TTC549 (cell line): ENCODE results near the gene SRSF12.

Experiments
- FAIRE-seq: peaks from 2 replicates; lab custom pipeline; 2012; peaks lifted over from hg19 to GRCh38; lab: Jason Lieb, UNC

SRSF12 gene

DNA sequence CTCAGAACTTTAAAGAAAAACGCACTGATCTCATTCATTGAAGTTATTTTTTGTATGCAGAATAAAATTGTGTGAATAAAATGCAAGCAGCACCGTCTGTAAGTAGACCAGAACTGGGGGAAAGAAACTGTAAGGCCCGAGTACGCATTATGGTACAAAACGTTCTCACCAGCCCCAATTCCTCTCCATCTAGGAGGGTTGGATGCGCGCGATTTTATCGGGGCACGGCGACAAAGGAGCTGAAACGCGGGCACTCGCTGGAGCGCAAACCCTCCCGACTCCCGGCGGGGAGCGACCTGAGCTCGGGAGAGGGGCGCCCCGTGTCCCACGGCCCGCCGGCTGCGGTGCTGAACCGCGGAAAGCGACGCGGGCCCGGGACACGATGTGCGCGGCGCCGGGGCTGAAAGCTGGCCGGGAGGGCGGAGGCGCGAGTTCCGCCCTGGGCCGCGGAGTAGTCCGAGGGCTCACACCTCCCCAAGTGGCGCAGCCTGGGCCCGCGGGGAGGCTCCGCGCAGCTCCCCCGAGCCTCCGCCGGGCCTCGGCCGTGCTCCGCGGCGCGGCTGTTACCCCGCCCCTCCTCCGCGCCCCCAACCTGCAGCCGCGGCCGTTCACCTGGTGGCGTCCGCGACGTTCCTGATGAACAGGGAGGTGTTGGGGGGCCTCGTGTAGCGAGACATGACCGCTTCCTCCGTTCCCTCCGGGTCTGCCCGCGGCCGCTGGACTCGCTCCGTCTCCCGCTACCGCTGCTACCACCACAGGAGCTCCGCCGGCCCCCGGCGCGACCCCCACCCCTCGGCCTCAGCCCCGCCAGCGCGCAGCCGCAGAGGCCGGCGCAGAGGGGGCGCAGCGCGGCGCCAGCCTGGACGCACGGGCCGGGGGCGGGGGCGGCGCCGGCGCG, at the start of gene SRSF12:
TSS of gene SRSF12 (minus strand) at position 861 of the 898 bp plus-strand sequence. CDS start at position 677, 184 bp downstream.
- FAIRE-seq = no peak

DNA sequence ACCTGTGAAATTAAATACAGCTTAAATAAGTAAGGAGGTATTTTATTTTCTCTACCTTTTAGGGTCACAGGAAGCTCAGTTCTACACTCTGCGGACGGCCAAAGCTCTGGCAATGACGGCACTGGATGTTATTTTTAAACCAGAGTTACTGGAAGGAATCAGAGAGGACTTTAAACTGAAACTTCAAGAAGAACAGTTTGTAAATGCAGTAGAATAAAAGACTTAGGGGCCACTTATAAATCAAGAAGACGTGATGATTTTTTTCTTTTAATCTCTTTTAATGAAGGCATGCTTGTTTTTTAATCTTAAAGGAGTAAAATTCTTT, 44.1 kb upstream of the SRSF12 start:
- FAIRE-seq = no peak

DNA sequence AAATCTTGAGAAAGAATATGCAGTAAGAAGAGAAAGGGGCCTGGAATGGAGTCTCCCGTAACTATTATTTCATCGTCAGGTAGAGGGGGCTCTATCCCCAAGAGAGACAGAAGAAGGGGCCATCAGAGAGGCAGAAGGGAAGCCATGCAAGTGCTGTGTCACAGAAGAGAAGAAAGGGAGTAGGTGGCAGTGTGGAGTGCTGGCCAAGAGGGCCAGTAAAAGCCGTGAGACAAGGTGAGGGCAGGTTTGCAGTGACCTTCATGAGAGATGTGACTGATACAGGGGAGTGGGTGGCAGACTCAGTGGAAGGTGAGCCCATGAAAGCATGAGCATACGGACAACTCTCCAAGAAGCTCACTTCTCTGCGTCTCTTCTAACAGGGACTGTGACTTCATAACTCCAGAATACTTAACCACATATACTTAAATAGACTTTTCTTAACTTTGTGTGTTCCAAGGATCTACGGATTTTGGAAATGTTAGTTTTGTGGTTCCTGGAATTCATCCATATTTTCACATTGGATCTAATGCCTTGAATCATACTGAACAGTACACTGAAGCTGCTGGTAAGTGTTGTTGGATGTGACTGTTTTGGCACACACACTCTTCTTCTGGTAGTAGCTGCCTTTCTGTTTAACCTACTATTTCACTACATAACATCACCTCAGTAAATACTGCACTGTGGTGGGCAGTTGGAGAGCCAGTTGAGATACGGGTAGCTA, 43.6 kb upstream of the SRSF12 start:
- no peak for FAIRE-seq

DNA sequence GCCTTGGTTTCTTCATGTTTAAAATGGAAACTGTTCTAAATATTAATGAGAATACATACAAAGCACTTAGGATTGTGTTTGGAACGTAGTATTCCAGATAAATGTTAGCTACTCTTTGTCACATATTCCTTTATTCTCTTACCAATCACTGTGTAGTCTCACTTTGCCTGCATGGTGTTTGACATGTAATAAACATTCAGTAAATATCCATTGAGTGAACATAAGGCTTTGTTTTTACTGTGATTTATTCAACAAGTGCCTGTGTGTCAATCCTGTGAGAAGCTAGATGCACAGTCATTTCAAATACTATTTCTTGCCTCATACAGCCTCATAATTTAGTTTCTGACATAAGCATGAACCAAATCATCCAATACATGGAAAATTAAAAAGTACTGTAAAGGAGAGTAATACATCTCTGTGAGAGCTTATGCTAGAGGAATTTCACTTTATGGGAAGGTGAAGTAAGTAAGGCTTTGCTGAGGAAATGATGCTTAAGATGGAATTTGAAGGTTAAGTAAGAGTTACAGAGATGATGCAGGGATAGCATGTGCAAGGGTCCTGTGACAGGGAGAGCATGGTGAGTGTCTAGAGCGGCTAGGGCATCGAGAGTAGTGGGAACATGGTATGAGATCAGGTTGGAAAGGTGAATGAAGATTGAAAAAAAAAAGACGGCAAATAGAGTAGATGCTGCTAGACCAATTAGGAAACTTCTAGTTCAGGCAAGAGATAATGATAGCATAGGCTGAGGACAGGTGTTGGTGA, 42.6 kb upstream of the SRSF12 start:
- no peak for FAIRE-seq

DNA sequence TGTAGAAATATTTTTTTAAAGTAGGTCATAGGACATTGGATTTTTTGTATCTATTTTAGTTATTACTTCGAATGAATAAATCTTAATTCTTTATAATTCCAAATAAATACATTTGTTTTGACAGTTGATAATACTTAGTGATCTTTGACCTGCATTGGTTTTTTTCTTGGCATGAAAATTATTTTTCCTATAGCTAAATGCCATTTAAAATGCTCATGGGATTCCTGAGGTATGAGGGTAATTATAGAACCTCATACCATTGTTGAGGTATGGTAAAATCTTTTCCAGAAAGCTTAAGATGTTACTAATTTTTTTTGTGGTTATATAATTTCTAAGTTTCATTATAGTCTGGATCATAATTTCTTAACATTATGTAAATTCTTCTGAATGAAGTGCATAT, 36.3 kb upstream of the SRSF12 start:
- peak; percentile 25 for FAIRE-seq

DNA sequence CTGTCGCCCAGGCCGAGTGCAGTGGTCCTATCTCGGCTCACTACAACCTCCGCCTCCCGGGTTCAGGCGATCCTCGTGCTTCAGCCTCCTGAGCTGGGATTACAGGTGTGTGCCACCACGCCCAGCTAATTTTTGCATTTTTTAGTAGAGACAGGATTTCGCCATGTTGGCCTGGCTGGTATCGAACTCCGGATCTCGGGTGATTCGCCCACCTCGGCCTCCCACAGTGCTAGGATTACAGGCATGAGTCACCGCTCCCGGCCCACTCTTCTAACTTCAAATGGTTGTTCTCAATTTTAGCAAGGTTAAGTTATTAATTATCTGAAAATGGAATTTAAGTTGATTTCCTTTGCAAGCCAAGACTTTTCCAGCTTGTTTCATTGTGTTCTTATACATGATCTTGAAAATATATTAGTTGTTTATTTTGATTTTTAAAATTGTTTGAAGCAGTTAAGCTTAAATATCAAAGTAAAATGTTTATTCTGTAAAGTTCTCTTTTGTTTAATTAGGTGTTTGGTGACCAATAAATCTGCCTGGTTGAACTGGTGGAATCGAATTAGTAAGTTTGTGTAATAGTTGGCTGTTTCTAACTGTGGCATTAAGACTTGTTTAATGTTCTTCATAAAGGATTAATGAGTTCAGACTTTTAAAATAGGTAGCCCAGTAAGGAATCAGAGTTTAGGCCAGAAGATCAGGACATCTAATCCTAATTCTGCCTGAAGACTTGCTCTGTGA, 30.3 kb upstream of the SRSF12 start:
- no peak for FAIRE-seq

DNA sequence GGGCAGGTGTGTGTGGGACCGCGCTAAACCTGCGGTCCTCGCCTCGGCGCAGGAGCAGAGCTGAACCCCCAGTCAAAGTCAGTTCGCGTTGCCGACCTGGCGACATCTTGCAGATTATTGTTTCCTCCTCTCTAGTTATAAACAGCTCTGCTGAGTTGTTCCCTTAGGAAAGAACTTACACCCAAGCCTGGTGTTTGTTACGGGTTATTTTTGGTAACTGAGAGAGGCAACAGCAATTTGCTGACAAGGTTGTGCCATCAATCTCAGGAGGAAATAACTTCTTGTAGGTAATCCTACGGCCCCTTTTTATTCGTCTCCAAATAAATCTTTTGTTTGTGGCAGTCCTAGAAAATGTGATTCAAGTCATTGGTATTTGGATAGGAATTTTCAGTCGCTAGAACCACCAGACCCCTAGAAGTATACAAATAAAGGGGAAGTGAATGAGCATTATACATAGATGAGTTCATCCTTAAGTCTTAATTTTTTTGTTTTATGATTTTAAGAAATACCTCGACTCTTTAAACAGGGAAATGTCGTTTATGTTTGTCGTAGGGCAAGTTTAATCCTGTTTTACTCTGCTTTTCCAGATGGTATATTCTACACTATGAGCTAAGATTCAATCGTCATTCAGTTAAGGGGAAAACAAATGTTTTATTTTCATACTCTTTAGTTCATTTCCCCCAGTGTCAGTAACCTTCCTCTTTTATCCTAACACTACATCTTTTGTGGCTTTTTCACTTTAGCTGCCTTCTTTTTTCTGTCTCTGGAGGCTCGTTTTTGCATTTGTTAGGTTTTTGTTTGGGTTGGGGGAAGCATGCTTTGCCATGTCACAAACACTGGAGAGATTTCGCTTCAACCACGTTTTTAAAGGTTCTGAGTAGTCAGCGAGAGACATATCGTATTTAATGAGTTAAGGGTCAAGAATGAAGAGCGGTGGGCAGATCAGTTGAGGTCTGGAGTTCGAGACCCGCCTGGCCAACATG, 29.1 kb upstream of the SRSF12 start:
- FAIRE-seq = no peak

DNA sequence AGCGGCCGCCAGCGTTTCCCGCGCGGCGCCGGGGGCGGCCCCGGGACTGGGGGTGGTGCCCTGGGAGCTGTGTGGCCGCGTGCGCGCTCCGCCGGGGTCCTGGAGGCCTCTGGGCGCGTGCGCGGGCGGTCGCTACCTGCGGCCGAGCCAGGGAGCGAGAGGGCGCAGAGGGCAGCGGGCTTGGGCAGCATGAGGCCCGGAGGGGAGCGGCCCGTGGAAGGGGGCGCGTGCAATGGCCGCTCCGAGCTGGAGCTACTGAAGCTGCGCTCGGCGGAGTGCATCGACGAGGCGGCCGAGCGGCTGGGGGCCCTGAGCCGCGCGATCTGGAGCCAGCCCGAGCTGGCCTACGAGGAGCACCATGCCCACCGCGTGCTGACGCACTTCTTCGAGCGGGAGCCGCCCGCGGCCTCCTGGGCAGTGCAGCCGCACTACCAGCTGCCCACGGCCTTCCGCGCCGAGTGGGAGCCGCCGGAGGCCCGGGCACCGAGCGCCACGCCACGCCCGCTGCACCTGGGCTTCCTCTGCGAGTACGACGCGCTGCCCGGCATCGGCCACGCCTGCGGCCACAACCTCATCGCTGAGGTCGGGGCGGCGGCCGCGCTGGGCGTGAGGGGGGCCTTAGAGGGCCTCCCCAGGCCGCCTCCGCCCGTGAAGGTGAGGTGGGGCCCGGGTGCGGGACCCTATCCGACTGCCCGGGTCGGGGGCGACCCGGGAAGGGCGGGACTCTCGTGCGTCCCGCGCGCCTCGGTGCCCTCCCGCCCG, 28.3 kb upstream of the SRSF12 start, which contains the start of gene PM20D2:
TSS of gene PM20D2 (plus strand) at position 100 of the 762 bp plus-strand sequence. CDS start at position 190, 90 bp downstream.
- no peak for FAIRE-seq

DNA sequence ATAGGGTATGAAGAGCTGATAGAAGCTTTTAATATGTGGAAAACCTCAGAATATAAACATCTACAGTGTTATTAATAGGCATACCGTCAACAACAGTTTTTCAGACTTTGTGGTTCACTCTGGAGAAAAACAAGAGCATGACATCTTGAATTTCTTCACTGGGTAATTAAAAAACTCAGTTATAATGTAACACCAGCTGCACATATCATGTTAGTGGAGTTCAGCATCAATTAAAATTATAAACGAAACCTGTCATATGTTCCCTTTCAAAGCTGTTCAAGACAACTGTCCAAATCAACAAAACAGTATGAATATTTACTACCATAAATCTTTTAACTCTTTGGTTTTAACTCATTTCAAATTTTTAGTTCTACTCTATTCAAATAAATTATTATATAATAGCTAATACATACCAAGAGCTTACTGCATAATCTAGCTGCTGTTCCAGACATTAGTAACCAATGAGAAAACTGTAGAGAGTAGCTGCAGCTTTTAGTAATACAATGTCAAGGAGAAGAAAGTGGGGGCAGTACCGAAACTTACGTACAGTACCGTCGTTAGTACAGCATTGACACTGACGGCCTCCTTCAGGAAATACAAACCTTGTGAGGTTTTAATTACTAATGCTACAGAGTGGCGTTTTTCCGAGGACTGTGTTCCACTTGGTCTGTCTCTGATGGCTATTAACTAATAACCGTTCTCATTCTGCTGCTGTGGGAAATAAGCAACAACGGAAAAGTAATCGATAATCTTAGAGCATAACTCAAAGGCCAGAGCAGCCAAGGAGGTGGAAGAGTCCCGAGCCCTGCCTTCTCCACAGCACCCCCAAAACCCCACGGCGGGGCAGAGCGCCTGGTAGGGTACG, 27.5 kb upstream of the SRSF12 start:
- peak; percentile 56 for FAIRE-seq

DNA sequence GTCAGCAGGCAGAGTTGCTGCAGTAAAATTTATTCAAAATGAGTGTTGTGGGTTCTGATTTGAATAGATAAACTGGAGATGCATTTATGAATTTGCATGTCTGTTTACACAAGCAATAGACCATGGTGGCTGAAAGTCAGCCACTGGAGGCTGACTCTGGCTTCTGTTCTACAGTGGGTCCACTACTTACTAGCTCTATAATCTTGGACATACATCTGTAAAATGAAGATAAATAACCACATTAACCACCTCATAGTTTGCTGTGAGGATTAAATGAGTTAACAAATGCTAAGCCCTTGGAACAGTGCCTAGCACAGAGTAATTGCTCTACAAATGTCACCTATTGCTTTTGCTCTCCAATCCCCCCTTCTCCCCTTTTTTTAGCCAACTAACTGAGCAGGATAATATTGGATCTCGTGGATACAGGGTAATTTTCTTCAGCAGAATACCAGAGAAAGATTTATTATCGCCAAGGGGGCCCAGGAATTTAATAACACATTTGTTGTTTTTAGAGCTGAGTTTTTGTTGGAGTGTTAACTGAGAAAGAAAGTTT, 26.6 kb upstream of the SRSF12 start:
- FAIRE-seq = no peak

DNA sequence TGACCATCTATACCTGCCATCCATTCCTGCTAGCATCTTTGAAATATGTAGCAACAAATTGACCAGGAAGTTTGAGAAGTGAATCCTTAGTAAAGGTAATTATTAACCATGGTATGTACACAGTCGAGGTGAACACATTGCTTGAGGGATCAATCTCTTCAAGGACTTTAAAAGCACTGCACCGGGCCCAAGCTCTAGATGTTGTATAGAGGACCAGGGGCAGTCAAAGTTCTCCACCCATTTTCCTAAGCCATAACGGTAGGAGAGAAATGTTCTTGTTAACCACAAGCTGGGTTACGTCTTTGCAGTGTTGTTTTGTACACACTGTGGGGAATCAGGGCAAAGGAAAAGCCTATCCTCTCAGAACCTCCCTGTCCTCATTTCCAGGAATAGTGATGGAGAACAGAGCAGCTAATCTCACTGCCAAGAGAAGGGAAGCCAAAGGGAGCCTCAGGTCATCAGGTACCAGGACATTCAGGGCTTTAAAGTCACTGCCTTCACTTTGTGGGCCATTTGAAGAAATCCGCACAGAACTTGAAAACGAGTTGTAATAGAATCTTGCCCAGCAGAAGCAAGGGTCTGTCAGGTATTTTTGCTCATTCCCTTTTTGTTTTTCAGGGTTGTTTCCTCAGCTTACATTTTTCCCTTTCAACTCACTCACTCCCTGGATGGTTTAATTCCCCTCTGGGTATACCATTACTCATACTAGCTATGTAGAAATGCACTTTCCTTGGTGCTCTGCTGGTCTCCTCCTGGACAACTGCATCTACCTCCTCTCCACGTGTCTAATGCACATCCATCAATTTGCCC, 22.7 kb upstream of the SRSF12 start:
- no peak for FAIRE-seq

DNA sequence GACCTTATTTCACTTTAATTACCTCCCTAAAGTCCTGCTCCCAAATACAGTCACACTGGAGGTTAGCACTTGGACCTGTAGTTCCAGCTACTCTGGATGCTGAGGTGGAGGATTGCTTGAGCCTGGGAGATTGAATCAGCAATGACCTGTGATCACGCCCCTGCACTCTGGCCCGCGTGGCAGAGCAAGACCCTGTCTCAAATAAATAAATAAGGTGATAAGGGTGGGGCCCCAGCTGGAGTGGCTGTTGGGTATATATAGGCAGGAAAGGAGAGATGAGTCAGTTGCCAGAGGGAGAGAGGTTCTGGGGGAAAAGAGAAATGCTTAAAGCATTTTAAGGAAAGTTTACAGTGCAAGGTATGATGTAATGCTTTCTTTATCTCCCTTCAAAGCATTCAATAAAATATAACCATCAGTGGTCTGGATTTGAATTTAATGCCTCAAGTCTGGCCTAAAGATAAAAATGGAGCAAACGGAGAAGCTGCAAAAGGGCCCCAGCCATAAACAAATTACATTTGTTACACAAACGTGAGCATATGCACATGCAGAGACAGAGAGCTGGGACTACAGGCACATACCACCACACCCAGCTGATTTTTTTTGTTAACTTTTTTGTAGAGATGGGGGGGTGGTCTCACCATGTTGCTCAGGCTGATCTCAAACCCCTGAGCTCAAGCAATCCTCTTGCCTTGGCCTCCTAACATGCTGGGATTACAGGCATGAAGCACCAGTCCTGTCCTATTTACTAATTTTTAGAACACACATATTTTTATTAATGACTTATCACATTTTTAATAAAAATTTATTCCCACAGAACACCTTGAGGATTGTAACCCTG, 21.9 kb upstream of the SRSF12 start:
- no peak for FAIRE-seq

DNA sequence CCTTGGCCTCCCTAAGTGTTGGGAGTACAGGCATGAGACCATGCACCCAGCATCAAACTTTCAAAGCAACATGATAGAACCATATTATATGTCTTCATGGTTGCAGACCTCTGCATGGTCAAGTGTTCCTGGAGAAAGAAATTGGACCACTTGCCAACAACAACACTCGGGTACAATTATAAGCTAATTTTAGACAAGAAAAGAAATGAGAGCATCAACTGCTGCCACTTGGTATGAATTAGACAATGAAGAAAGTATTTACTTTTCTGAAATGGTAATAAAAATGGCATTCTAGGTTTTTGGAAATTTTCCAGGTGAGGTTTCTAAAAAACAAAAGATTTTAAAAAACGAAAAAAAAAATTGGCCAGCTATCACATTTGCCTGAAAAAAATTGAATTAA, 20.3 kb upstream of the SRSF12 start:
- FAIRE-seq = no peak

DNA sequence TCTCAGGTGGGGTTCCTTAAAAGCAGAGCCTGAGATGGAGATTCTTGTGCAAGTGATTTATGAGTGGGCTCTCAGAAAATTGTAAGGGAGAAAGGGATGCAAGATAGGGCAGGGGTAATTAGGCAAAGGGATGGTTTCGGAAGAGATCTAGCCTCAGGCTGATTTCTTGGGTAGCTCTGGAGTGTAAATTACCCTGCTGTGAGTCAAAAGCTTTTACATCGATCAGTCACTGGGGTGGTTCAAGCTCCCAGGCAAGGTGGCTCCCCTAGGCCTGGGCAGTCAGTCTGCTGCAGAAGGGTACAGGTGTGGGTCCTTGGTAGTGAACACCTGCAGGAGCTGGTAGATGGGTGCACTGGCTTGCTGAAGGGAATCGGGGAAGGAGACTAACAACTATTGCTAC, 16.9 kb upstream of the SRSF12 start:
- FAIRE-seq = no peak

DNA sequence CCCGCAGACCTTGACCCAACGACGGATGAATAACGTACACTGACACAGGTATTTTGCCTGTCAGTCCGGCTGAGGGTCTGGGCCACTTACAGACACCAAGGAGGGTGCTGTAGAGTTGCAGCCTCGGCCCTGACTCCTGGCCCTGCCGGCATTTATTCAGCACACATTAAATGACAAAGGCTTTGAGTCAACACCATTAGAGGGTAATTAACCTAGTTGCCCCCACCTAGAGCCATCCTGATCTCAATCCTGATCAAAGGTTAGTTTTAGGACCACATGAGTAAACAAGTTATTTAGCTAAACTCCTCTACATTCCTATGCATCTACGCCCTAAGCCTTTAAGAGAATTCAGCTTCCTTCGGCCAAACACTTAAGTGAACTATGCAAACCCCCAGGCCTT, 16.1 kb upstream of the SRSF12 start:
- no peak for FAIRE-seq

DNA sequence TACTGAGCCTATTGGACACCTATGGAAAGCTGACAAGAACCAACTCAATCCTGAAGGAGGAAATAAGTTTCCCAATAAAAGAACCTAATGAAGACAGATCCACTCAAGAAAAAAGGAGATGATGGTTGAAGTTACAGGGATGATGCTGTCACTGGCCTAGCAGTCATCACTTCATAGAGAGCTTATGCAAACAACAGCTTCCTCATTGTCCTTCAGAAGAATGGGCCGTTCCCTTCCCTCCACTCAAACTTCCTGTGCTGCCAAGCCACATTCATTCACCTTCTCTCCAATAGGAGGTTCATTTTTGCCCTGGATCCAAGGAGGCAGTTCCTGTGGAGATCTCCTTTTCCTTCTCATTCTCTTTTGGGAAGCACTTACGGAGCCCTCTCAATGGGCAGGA, 14.2 kb upstream of the SRSF12 start:
- no peak for FAIRE-seq

DNA sequence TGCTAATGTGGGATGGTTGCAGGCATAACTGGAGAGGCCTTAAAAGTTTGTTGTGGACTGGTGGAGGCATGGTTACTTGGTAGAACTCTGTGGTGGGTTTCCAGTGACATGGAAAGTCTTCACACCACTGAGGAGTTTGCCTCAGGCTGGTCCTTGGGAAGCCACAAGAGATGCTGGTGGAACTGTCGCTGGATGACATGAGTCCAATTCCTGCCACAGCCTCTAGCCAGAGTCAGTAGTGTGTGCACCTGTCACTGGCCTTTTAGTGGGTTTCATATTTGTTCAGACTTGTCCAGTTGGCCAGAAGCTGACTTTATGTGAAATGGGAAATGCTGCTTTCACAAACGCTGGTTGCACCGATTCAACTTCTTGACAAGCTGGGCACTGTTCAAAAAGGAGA, 13.7 kb upstream of the SRSF12 start:
- FAIRE-seq = no peak
